T-helper 2 cell (primary cell): Measurements from ENCODE around the gene PSMF1.
"Not testable (repeated sequence)": the region's sequence is repeated elsewhere in the genome, so short reads cannot be mapped to it uniquely, and the experiment has no call there.

Experiments used
- DNase-seq, 5 experiments: peaks; one replicate each; pipeline versions ENCODE4 v3.0.0 to v3.0.0-alpha.2; 2012 to 2022

The PSMF1 gene

GRCh38 chr20:1216527-1217427, 98.4 kb downstream of the PSMF1 start:
- not testable (repeated sequence) for DNase-seq
